GM23248 (cell line): ENCODE measurements around the gene DNASE1L2. TPM values are rescaled to one million over a fixed set of nuclear protein-coding genes. Genes with fewer than 3 reads are reported as not detected.

ENCODE experiments used
- DNase-seq: peaks from one replicate; pipeline ENCODE4 v3.0.0-alpha.2; 2015
- H2AFZ ChIP-seq: fragments of 200-600 bp; sonication (generic); 2 replicates; pipeline ENCODE4 v1.6.1; 2016; ENCODE audit warnings: antibody characterized with exemption
- H3F3A ChIP-seq: fragments of 200-600 bp; sonication (generic); 2 replicates; pipeline ENCODE4 v1.6.1; 2016; ENCODE audit warnings: mild to moderate bottlenecking, antibody characterized with exemption, mixed run types; ENCODE audit not compliant: insufficient read depth
- H3K27ac ChIP-seq: fragments of 200-600 bp; sonication (generic); 2 replicates; pipeline ENCODE4 v1.5.1; 2016; ENCODE audit warnings: mild to moderate bottlenecking
- H3K27me3 ChIP-seq: fragments of 200-600 bp; sonication (generic); replicated peaks from 2 replicates; pipeline ENCODE4 v1.6.1; 2016; ENCODE audit warnings: mild to moderate bottlenecking; ENCODE audit not compliant: insufficient read depth
- H3K36me3 ChIP-seq: fragments of 200-600 bp; sonication (generic); 2 replicates; pipeline ENCODE4 v1.6.1; 2016; ENCODE audit warnings: low read depth, mild to moderate bottlenecking
- H3K4me1 ChIP-seq: fragments of 200-600 bp; sonication (generic); 2 replicates; pipeline ENCODE4 v1.6.1; 2016; ENCODE audit warnings: mild to moderate bottlenecking; ENCODE audit not compliant: insufficient read depth
- H3K4me2 ChIP-seq: fragments of 200-600 bp; sonication (generic); one replicate; pipeline ENCODE4 v1.6.1; 2016; ENCODE audit warnings: mild to moderate bottlenecking; ENCODE audit not compliant: unreplicated experiment
- H3K4me3 ChIP-seq: fragments of 200-600 bp; sonication (generic); 2 replicates; pipeline ENCODE4 v1.5.1; 2016; ENCODE audit warnings: mild to moderate bottlenecking
- H3K79me2 ChIP-seq: fragments of 200-600 bp; sonication (generic); 2 replicates; pipeline ENCODE4 v1.6.1; 2016; ENCODE audit warnings: mild to moderate bottlenecking; ENCODE audit not compliant: insufficient read depth
- H3K9ac ChIP-seq: fragments of 200-600 bp; sonication (generic); 2 replicates; pipeline ENCODE4 v1.6.1; 2016; ENCODE audit warnings: mild to moderate bottlenecking
- H3K9me2 ChIP-seq: fragments of 200-600 bp; sonication (generic); 2 replicates; pipeline ENCODE4 v1.6.1; 2016; ENCODE audit warnings: mixed run types, mild to moderate bottlenecking, moderate library complexity; ENCODE audit not compliant: insufficient read depth
- H3K9me3 ChIP-seq: fragments of 200-600 bp; sonication (generic); one replicate; pipeline ENCODE4 v1.6.1; 2017; ENCODE audit warnings: low read depth
- H4K20me1 ChIP-seq: fragments of 200-600 bp; sonication (generic); 2 replicates; pipeline ENCODE4 v1.6.0; 2016; ENCODE audit not compliant: insufficient read depth
- EZH2 ChIP-seq: fragments of 200-600 bp; sonication (generic); IDR thresholded peaks from 2 replicates; pipeline ENCODE4 v1.6.1; 2018; ENCODE audit warnings: antibody characterized with exemption, mild to moderate bottlenecking; ENCODE audit not compliant: insufficient read depth, poor library complexity, severe bottlenecking
- EZH2phosphoT487 ChIP-seq: fragments of 200-600 bp; sonication (generic); IDR thresholded peaks from 2 replicates; pipeline ENCODE4 v1.6.1; 2018; ENCODE audit warnings: antibody characterized with exemption, moderate library complexity, mild to moderate bottlenecking, low read depth; ENCODE audit not compliant: insufficient read depth
- WGBS, 2 experiments: methylation state at CpG; one replicate each; pipeline ENCODE4 v1.1.6; 2015 to 2017; ENCODE audit warnings: low lambda C conversion rate in 2 of 2, low coverage in 1 of 2; ENCODE audit errors: missing lambda C conversion rate in 2 of 2; 5-methylcytosine and 5-hydroxymethylcytosine counted together
- in situ Hi-C: fragments of 300-500 bp; cut with MboI; formaldehyde crosslinking; loops from 2 replicates; pipeline ENCODE4 v1.15.0; 2020
- polyA plus RNA-seq: library from polyadenylated mRNA; unstranded; fragments of >200 nt; fragmentation: Nextera tagmentation; extraction: Ambion mirVana; gene quantifications from 2 replicates; pipeline ENCODE4 v1.2.1, GENCODE V29; 2016
- total RNA-seq: library from RNA; depleted of rRNA; stranded (reverse); fragments of >200 nt; shearing (Covaris generic); gene quantifications from 2 replicates; pipeline ENCODE4 v1.2.3, GENCODE V29; 2014

Gene DNASE1L2
- total and polyA plus RNA-seq, 2 experiments from 2014 or later = 0.89 TPM; not detected in 1

DNA sequence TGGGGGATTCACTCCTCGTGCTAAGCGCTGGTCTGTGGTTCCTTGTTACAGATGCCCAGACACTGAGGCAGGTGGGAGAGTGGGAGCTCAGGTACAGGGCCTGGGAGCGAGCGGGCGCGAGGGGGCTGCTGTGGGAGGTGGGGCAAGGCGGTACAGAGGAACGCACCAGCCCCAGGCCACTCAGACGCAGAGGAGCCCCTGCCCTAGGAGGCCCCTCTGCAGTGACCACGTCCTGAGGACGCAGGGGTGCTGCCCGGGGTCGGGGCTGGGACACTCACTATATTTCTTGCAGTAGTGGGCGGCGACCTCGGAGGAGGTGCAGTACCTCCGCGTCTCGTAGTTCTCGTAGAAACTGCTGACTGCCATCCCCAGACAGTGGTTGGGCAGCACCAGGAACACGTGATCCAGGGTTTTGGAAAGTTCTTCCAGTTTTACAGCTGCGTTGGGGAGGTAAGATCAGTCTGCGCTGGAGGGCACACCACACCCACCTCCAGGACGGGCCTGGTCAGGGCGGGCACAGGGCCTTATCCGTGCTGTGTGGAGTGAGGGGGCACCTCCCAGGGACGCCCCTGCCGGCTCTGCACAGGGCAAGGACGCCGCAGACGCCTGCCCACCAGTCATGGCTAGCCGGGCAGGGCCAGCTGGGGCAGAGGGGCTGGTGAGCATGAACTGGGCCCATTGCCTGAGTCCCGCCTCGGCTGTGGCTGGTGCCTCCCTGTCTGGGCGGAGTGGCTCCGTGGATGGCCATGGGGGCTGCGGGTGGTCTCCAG, 47.9 kb downstream of the DNASE1L2 start:
- TF ChIP-seq EZH2 (no peak), EZH2phosphoT487 (no peak)

DNA sequence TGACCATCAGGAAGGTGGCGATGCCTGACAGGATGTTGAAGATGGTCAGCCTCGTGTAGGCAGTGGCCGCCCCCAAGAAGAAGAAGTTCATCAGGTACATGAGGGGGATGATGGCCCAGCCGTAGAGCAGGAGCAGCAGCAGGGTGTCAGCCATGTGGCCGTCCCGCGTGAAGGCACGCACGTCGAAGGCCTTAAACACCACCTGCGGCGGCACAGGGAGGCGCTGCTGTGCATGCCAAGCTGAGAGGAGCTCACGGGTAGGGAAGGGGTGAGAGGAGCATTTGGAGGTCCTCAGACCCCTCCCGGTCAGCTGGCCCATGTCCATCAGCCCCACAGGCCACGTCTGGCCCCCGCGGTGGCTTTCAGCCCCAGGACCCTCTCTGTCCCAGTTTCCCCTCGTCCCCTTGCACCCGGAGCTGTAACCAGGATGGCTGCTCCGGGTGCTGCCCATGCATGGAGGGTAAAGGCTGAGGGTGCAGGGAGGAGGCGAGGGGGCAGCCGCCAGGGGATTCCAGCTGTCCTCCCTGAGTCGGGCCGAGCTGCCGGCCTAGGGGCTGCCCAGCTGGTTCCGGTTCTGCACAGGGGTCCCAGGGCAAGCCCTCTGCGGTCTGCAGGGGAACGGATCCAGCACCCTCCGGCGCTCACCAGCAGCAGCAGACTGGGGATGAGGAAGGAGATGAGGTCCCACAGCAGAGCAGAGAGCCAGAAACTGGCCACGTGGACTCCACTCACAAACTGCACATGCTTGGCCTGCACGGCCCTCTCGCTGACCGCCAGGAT, 48.7 kb downstream of the DNASE1L2 start:
- Histone ChIP-seq H3K79me2 (no peaks in the 10 kb centered on the region), H3K36me3 (no peaks in the 10 kb centered on the region), H2AFZ (no peak overlapping the region), H3K4me2 (no peak overlapping the region), H3K9me3 (no peaks in the 10 kb centered on the region), H3K4me3 (no peak overlapping the region), H3K9me2 (no peaks in the 10 kb centered on the region), H3K27me3 (no peaks in the 10 kb centered on the region), H3K4me1 (no peaks in the 10 kb centered on the region), H4K20me1 (no peaks in the 10 kb centered on the region), H3K27ac (no peak overlapping the region), H3F3A (no peaks in the 10 kb centered on the region), H3K9ac (no peak overlapping the region)
- TF ChIP-seq EZH2 = no peak
- TF ChIP-seq EZH2phosphoT487 = no peak
- in situ Hi-C loops = no loop called here
- WGBS, 2 experiments = 81 to 83% methylated on average over 34 to 35 of the region's 35 CpGs
- DNase-seq = no peak

More for the DNA sequence above, 47.9 kb downstream of the DNASE1L2 start:
- H3K4me3 ChIP-seq = no peak overlapping the region
- no peaks in the 10 kb centered on the region for H3K27me3 ChIP-seq
- in situ Hi-C loops = no loop called here
- no peak overlapping the region for H3K9ac ChIP-seq
- no peak overlapping the region for H2AFZ ChIP-seq
- H3K27ac ChIP-seq = no peak overlapping the region
- no peak overlapping the region for H3K4me2 ChIP-seq
- no peaks in the 10 kb centered on the region for H3K4me1 ChIP-seq
- H3K9me2 ChIP-seq = no peaks in the 10 kb centered on the region
- no peaks in the 10 kb centered on the region for H3K36me3 ChIP-seq
- no peaks in the 10 kb centered on the region for H3F3A ChIP-seq
- no peaks in the 10 kb centered on the region for H3K9me3 ChIP-seq
- H3K79me2 ChIP-seq = no peaks in the 10 kb centered on the region
- no peaks in the 10 kb centered on the region for H4K20me1 ChIP-seq
- DNase-seq = no peak
- 68 to 69% methylated on average over 35 to 36 of the region's 37 CpGs for WGBS, 2 experiments

DNA sequence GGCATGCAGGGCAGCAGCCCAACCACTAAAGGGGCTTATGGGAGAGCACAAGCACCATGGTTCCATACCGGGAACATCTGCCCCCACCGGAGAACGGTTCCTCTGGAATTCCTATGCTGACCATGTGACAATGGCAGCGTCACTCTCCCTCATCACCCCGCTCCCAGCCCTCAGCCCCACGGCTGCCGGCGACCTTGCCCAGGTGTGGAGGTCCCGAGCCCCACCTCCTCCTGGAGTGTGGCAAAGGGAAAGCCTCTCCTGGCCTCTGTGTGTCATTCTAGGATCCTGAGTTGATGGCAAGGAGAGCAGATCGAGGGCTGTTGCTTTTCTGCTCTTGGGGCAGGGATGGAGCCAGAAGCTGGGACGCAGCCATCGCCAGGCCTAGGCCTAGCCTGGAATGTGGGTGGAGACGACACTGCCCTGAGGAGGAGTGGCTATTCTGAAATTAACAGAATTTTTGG, 49.5 kb downstream of the DNASE1L2 start:
- Histone ChIP-seq H3F3A (no peaks in the 10 kb centered on the region), H3K27me3 (no peaks in the 10 kb centered on the region), H3K9me2 (no peaks in the 10 kb centered on the region), H3K36me3 (no peaks in the 10 kb centered on the region), H3K27ac (no peak overlapping the region), H3K4me3 (no peak overlapping the region), H2AFZ (no peak overlapping the region), H3K4me1 (no peaks in the 10 kb centered on the region), H3K9ac (no peak overlapping the region), H4K20me1 (no peaks in the 10 kb centered on the region), H3K9me3 (no peaks in the 10 kb centered on the region), H3K4me2 (no peak overlapping the region), H3K79me2 (no peaks in the 10 kb centered on the region)
- no peak for DNase-seq
- WGBS, 2 experiments = 59 to 63% methylated on average over 11 to 13 of the region's 13 CpGs
- in situ Hi-C loops = no loop called here
- TF ChIP-seq EZH2 = no peak
- no peak for TF ChIP-seq EZH2phosphoT487

DNA sequence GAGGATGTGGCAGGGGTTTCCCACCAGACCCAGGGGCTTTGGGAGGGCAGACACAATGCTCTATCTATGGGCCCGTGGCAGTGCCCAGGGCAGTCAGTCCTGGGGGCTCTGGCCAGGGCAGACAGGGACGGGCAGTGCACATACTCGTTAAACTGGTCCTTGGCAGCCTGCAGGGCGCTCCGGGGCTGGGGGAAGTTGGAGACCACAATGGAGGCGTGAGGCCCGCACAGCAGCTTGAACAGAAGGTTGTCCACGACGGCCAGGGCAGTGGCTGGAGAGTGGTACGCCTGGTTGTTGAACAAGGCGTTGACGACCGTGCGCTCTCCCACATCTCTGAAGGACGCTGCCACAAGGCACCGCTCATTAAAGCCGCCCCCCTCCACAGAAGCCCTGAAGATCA, 50.3 kb downstream of the DNASE1L2 start:
- no peaks in the 10 kb centered on the region for H3K9me3 ChIP-seq
- no peaks in the 10 kb centered on the region for H3F3A ChIP-seq
- no peaks in the 10 kb centered on the region for H3K36me3 ChIP-seq
- no peaks in the 10 kb centered on the region for H3K4me1 ChIP-seq
- H3K79me2 ChIP-seq = no peaks in the 10 kb centered on the region
- no peak overlapping the region for H3K27ac ChIP-seq
- no peak overlapping the region for H2AFZ ChIP-seq
- TF ChIP-seq EZH2phosphoT487 (no peak), EZH2 (no peak)
- no peak overlapping the region for H3K4me3 ChIP-seq
- no peak overlapping the region for H3K9ac ChIP-seq
- WGBS, 2 experiments = 81 to 89% methylated on average over 17 of the region's 17 CpGs
- H3K9me2 ChIP-seq = no peaks in the 10 kb centered on the region
- in situ Hi-C loops = no loop called here
- H4K20me1 ChIP-seq = no peaks in the 10 kb centered on the region
- DNase-seq = no peak
- no peaks in the 10 kb centered on the region for H3K27me3 ChIP-seq
- no peak overlapping the region for H3K4me2 ChIP-seq
